GM12872 (cell line): Measurements from ENCODE around the gene SH3YL1.

Source experiments
- CTCF ChIP-seq: IDR thresholded peaks from 3 replicates; pipeline ENCODE4 v1.5.1; 2011; ENCODE audit warnings: low read depth, mild to moderate bottlenecking, low read length, moderate library complexity; ENCODE audit not compliant: insufficient read depth

Gene SH3YL1

GRCh38 chr2:260507-261161, 3.2 kb downstream of the SH3YL1 start:
- no peak for TF ChIP-seq CTCF

- no peak for TF ChIP-seq CTCF
Observed at GRCh38 chr2:259789-260331, 4.0 kb downstream of the SH3YL1 start.

- no peak for TF ChIP-seq CTCF
Observed at GRCh38 chr2:258933-259332, 4.9 kb downstream of the SH3YL1 start.

DNA sequence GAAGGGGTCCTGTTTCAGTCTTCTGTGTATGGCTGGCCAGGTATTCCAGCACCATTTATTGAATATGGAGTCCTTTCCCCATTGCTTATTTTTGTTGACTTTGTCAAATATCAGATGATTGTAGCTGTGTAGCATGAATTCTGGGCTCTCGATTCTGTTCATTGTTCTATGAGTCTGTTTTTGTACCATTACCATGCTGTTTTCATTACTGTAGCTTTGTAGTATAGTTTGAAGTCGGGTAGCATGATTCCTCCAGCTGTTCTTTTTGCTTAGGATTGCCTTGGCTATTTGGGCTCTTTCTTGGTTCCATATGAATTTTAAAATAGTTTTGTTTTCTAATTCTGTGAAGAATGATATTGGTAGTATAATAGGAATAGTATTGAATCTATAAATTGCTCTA, 6.0 kb downstream of the SH3YL1 start:
- no peak for TF ChIP-seq CTCF

GRCh38 chr2:257429-257828, 6.4 kb downstream of the SH3YL1 start:
- no peak for TF ChIP-seq CTCF

GRCh38 chr2:256094-256493, 7.7 kb downstream of the SH3YL1 start:
- no peak for TF ChIP-seq CTCF

- TF ChIP-seq CTCF = no peak
Observed at GRCh38 chr2:255195-255594, 8.6 kb downstream of the SH3YL1 start.

GRCh38 chr2:254241-254640, 9.6 kb downstream of the SH3YL1 start:
- no peak for TF ChIP-seq CTCF
